Measurements from ENCODE around the gene CNTNAP1. TPM values are rescaled to one million over a fixed set of nuclear protein-coding genes. Genes with fewer than 3 reads are reported as not detected.
A peak's percentile ranks its signal among the peaks of the same experiment; 100 is the strongest.
"Not testable (repeated sequence)": the region's sequence is repeated elsewhere in the genome, so short reads cannot be mapped to it uniquely, and the experiment has no call there.

CNTNAP1 gene
- total RNA-seq (2014; rRNA removed; shearing (Covaris generic)) = 2.5 and 4.6 TPM in 2 replicates
- polyA plus RNA-seq (2015; cell fraction: cytosol; rRNA removed) = 7.3 and 8.0 TPM in 2 replicates
- 32.4 and 34.5 TPM in 2 replicates for polyA plus RNA-seq (2015; cell fraction: nucleus; rRNA removed)

GRCh38 chr17:42681976-42682721, at the start of gene CNTNAP1:
Gene CNTNAP1, plus strand, starts transcription at chr17:42682531. Its CDS starts 299 bp downstream, at chr17:42682830.
- peak; percentile 44 for DNase-seq (ENCODE audit: low read depth, low spot score)
- in situ Hi-C loops (cut with HindIII; ENCODE audit: low pct_unique_long_range_greater_than_20kb, low sequenced_read_pairs) = no loop called here

- DNase-seq (ENCODE audit: low read depth, low spot score) = no peak
- in situ Hi-C loops (cut with HindIII; ENCODE audit: low pct_unique_long_range_greater_than_20kb, low sequenced_read_pairs) = no loop called here
Observed at GRCh38 chr17:42632949-42633444, 49.3 kb upstream of the CNTNAP1 start.

GRCh38 chr17:42639525-42640113, 42.7 kb upstream of the CNTNAP1 start:
- DNase-seq (ENCODE audit: low read depth, low spot score) = no peak
- in situ Hi-C loops (cut with HindIII; ENCODE audit: low pct_unique_long_range_greater_than_20kb, low sequenced_read_pairs) = no loop called here

- in situ Hi-C loops (cut with HindIII; ENCODE audit: low pct_unique_long_range_greater_than_20kb, low sequenced_read_pairs) = no loop called here
- DNase-seq (ENCODE audit: low read depth, low spot score) = no peak
Observed at GRCh38 chr17:42640121-42640520, 42.2 kb upstream of the CNTNAP1 start.

- no peak for DNase-seq (ENCODE audit: low read depth, low spot score)
- in situ Hi-C loops (cut with HindIII; ENCODE audit: low pct_unique_long_range_greater_than_20kb, low sequenced_read_pairs) = no loop called here
Observed at GRCh38 chr17:42642336-42642735, 40.0 kb upstream of the CNTNAP1 start.

- DNase-seq (ENCODE audit: low read depth, low spot score) = no peak
- in situ Hi-C loops (cut with HindIII; ENCODE audit: low pct_unique_long_range_greater_than_20kb, low sequenced_read_pairs) = no loop called here
Observed at GRCh38 chr17:42647778-42648177, 34.6 kb upstream of the CNTNAP1 start.

GRCh38 chr17:42651392-42651791, 30.9 kb upstream of the CNTNAP1 start:
- DNase-seq (ENCODE audit: low read depth, low spot score) = no peak
- in situ Hi-C loops (cut with HindIII; ENCODE audit: low pct_unique_long_range_greater_than_20kb, low sequenced_read_pairs) = no loop called here

GRCh38 chr17:42653179-42654124, 28.9 kb upstream of the CNTNAP1 start:
- in situ Hi-C loops (cut with HindIII; ENCODE audit: low pct_unique_long_range_greater_than_20kb, low sequenced_read_pairs) = no loop called here
- DNase-seq (ENCODE audit: low read depth, low spot score) = peak; percentile 43

- DNase-seq (ENCODE audit: low read depth, low spot score) = no peak
- in situ Hi-C loops (cut with HindIII; ENCODE audit: low pct_unique_long_range_greater_than_20kb, low sequenced_read_pairs) = no loop called here
Observed at GRCh38 chr17:42655528-42655927, 26.8 kb upstream of the CNTNAP1 start.

- no peak for DNase-seq (ENCODE audit: low read depth, low spot score)
- in situ Hi-C loops (cut with HindIII; ENCODE audit: low pct_unique_long_range_greater_than_20kb, low sequenced_read_pairs) = no loop called here
Observed at GRCh38 chr17:42657824-42658588, 24.3 kb upstream of the CNTNAP1 start.

GRCh38 chr17:42659079-42659931, 23.0 kb upstream of the CNTNAP1 start, which contains the start of gene TUBG2:
Gene TUBG2, plus strand, starts transcription at chr17:42659284. Its CDS starts 220 bp downstream, at chr17:42659504.
- DNase-seq (ENCODE audit: low read depth, low spot score) = peak; percentile 92
- in situ Hi-C loops (cut with HindIII; ENCODE audit: low pct_unique_long_range_greater_than_20kb, low sequenced_read_pairs) = no loop called here

GRCh38 chr17:42659932-42660274, 22.4 kb upstream of the CNTNAP1 start:
- DNase-seq (ENCODE audit: low read depth, low spot score); in situ Hi-C loops (cut with HindIII; ENCODE audit: low pct_unique_long_range_greater_than_20kb, low sequenced_read_pairs): not testable (repeated sequence)

- in situ Hi-C loops (cut with HindIII; ENCODE audit: low pct_unique_long_range_greater_than_20kb, low sequenced_read_pairs) = no loop called here
- no peak for DNase-seq (ENCODE audit: low read depth, low spot score)
Observed at GRCh38 chr17:42660692-42661345, 21.5 kb upstream of the CNTNAP1 start.

- in situ Hi-C loops (cut with HindIII; ENCODE audit: low pct_unique_long_range_greater_than_20kb, low sequenced_read_pairs) = no loop called here
Observed at GRCh38 chr17:42665581-42666001, 16.7 kb upstream of the CNTNAP1 start.

GRCh38 chr17:42666126-42666525, 16.2 kb upstream of the CNTNAP1 start:
- DNase-seq (ENCODE audit: low read depth, low spot score); in situ Hi-C loops (cut with HindIII; ENCODE audit: low pct_unique_long_range_greater_than_20kb, low sequenced_read_pairs): not testable (repeated sequence)

More at GRCh38 chr17:42665581-42666001, 16.7 kb upstream of the CNTNAP1 start:
- DNase-seq (ENCODE audit: low read depth, low spot score) = no peak
